WTC11 (cell line): ENCODE results near the gene SPANXN4. TPM values are rescaled to one million over a fixed set of nuclear protein-coding genes. Genes with fewer than 3 reads are reported as not detected.

ENCODE experiments used
- ATAC-seq: fragments of 200-7000 bp; cut with Tn5 transposase; 2 replicates; pipeline ENCODE4 v1.10.0; 2021; ENCODE audit warnings: mild to moderate bottlenecking, moderate library complexity
- CTCF ChIA-PET: fragments of 300-600 bp; sonication (Branson Sonifier 250); formaldehyde crosslinking; loops from one replicate; lab custom pipeline; 2021; ENCODE audit warnings: antibody characterized with exemption; lab: Charles Lee
- POLR2A ChIA-PET: fragments of 350-600 bp; sonication (Branson Sonifier 250); formaldehyde crosslinking; loops from one replicate; lab custom pipeline; 2021; ENCODE audit warnings: antibody characterized with exemption; lab: Charles Lee
- DNase-seq: peaks from one replicate; pipeline ENCODE4 v3.0.0; 2021; ENCODE audit warnings: low spot score
- H3K27ac Mint-ChIP-seq: 2 replicates; pipeline ENCODE4 v1.8.0; 2021; ENCODE audit warnings: mixed read lengths
- H3K27me3 Mint-ChIP-seq: 2 replicates; pipeline ENCODE4 v1.8.0; 2021; ENCODE audit warnings: low read depth, mild to moderate bottlenecking, moderate library complexity, mixed read lengths
- H3K36me3 Mint-ChIP-seq: 2 replicates; pipeline ENCODE4 v1.8.0; 2021; ENCODE audit warnings: mixed read lengths
- H3K4me1 Mint-ChIP-seq: 2 replicates; pipeline ENCODE4 v1.8.0; 2022; ENCODE audit warnings: mixed read lengths
- H3K4me3 Mint-ChIP-seq: 2 replicates; pipeline ENCODE4 v1.8.0; 2021; ENCODE audit warnings: mild to moderate bottlenecking, moderate library complexity, mixed read lengths
- H3K9me3 Mint-ChIP-seq: 2 replicates; pipeline ENCODE4 v1.8.0; 2021; ENCODE audit warnings: mixed read lengths
- CREB1 ChIP-seq: sonication (generic); formaldehyde crosslinking; IDR thresholded peaks from 2 replicates; pipeline ENCODE4 v1.8.0; 2023; ENCODE audit warnings: mild to moderate bottlenecking, missing genetic modification reagents
- E2F1 ChIP-seq: sonication (generic); formaldehyde crosslinking; IDR thresholded peaks from 2 replicates; pipeline ENCODE4 v1.8.0; 2022; ENCODE audit warnings: mild to moderate bottlenecking, missing genetic modification reagents
- EMX1 ChIP-seq: fragments of 250-450 bp; sonication (Bioruptor Pico); IDR thresholded peaks from 2 replicates; pipeline ENCODE4 v1.8.0; 2021; ENCODE audit warnings: mild to moderate bottlenecking
- ESRRA ChIP-seq: sonication (generic); formaldehyde crosslinking; IDR thresholded peaks from 2 replicates; pipeline ENCODE4 v1.8.1; 2022; ENCODE audit warnings: mild to moderate bottlenecking, missing genetic modification reagents, borderline replicate concordance
- ETV6 ChIP-seq: sonication (generic); formaldehyde crosslinking; IDR thresholded peaks from 2 replicates; pipeline ENCODE4 v1.8.1; 2022; ENCODE audit warnings: mild to moderate bottlenecking, missing genetic modification reagents
- GRHL2 ChIP-seq: fragments of 250-450 bp; sonication (Bioruptor Pico); IDR thresholded peaks from 2 replicates; pipeline ENCODE4 v1.8.0; 2022; ENCODE audit warnings: mild to moderate bottlenecking, moderate library complexity; ENCODE audit not compliant: insufficient replicate concordance, severe bottlenecking
- HMGXB4 ChIP-seq: sonication (generic); formaldehyde crosslinking; IDR thresholded peaks from 2 replicates; pipeline ENCODE4 v1.8.1; 2023; ENCODE audit warnings: mild to moderate bottlenecking, moderate library complexity, missing genetic modification reagents
- KAT7 ChIP-seq: sonication (generic); formaldehyde crosslinking; IDR thresholded peaks from 2 replicates; pipeline ENCODE4 v1.8.1; 2023; ENCODE audit warnings: missing genetic modification reagents, mild to moderate bottlenecking, borderline replicate concordance
- NFE2L1 ChIP-seq: sonication (generic); formaldehyde crosslinking; IDR thresholded peaks from 2 replicates; pipeline ENCODE4 v1.8.1; 2023; ENCODE audit warnings: missing genetic modification reagents
- NFYB ChIP-seq: sonication (generic); formaldehyde crosslinking; conservative IDR thresholded peaks from 2 replicates; pipeline ENCODE4 v1.8.0; 2022; ENCODE audit warnings: low read depth, missing genetic modification reagents
- NR2C2 ChIP-seq: sonication (generic); formaldehyde crosslinking; IDR thresholded peaks from 2 replicates; pipeline ENCODE4 v1.8.0; 2022; ENCODE audit warnings: mild to moderate bottlenecking, missing genetic modification reagents
- OVOL2 ChIP-seq: fragments of 250-450 bp; sonication (Bioruptor Pico); IDR thresholded peaks from 2 replicates; pipeline ENCODE4 v1.9.0; 2021; ENCODE audit warnings: mild to moderate bottlenecking, borderline replicate concordance
- TEAD1 ChIP-seq: sonication (generic); formaldehyde crosslinking; IDR thresholded peaks from 2 replicates; pipeline ENCODE4 v1.8.0; 2022; ENCODE audit warnings: mild to moderate bottlenecking, missing genetic modification reagents
- ZMAT4 ChIP-seq: fragments of 250-450 bp; sonication (Bioruptor Pico); IDR thresholded peaks from 2 replicates; pipeline ENCODE4 v1.9.0; 2021; ENCODE audit warnings: mild to moderate bottlenecking
- ZNF219 ChIP-seq: sonication (generic); formaldehyde crosslinking; IDR thresholded peaks from 2 replicates; pipeline ENCODE4 v1.8.0; 2023; ENCODE audit warnings: missing genetic modification reagents, mild to moderate bottlenecking, borderline replicate concordance
- ZNF263 ChIP-seq: sonication (generic); formaldehyde crosslinking; IDR thresholded peaks from 2 replicates; pipeline ENCODE4 v1.8.1; 2022; ENCODE audit warnings: low read depth, mild to moderate bottlenecking, moderate library complexity, missing genetic modification reagents
- ZSCAN18 ChIP-seq: fragments of 250-450 bp; sonication (Bioruptor Pico); IDR thresholded peaks from 2 replicates; pipeline ENCODE4 v2.1.2; 2022; ENCODE audit warnings: mild to moderate bottlenecking, moderate library complexity
- total RNA-seq: library from RNA; stranded (reverse); gene quantifications from 3 replicates; pipeline ENCODE4 v1.2.3, GENCODE V29; 2021
- TF ChIP-seq, protein P1 (sequence below): fragments of 250-450 bp; sonication (Bioruptor Pico); IDR thresholded peaks from 2 replicates; pipeline ENCODE4 v1.8.0; 2021; ENCODE audit warnings: mild to moderate bottlenecking
- TF ChIP-seq, protein P2 (sequence below): sonication (generic); formaldehyde crosslinking; IDR thresholded peaks from 2 replicates; pipeline ENCODE4 v1.8.0; 2022; ENCODE audit warnings: missing genetic modification reagents
- TF ChIP-seq, protein P3 (sequence below): fragments of 250-450 bp; sonication (Bioruptor Pico); IDR thresholded peaks from 2 replicates; pipeline ENCODE4 v1.9.0; 2021; ENCODE audit warnings: moderate library complexity, mild to moderate bottlenecking, inconsistent platforms, borderline replicate concordance
- TF ChIP-seq, protein P4 (sequence below): sonication (generic); formaldehyde crosslinking; IDR thresholded peaks from 2 replicates; pipeline ENCODE4 v1.8.0; 2023; ENCODE audit warnings: missing genetic modification reagents

Gene SPANXN4
- total RNA-seq, 1 experiment from 2014 or later: not detected

GRCh38 chrX:143047511-143047910 lies 21.8 kb downstream of the SPANXN4 start:
- POLR2A ChIA-PET: no interaction called here
- H3K36me3 Mint-ChIP-seq: peaks cover 32% of the 10 kb centered on the region
- no peak for DNase-seq
- no peak for TF ChIP-seq ZNF219
- TF ChIP-seq, protein P1, sequence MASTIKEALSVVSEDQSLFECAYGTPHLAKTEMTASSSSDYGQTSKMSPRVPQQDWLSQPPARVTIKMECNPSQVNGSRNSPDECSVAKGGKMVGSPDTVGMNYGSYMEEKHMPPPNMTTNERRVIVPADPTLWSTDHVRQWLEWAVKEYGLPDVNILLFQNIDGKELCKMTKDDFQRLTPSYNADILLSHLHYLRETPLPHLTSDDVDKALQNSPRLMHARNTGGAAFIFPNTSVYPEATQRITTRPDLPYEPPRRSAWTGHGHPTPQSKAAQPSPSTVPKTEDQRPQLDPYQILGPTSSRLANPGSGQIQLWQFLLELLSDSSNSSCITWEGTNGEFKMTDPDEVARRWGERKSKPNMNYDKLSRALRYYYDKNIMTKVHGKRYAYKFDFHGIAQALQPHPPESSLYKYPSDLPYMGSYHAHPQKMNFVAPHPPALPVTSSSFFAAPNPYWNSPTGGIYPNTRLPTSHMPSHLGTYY: no peak
- no peak for TF ChIP-seq CREB1 (CRISPR knock-in tag)
- no peak for TF ChIP-seq ZSCAN18 (CRISPR knock-in tag)
- TF ChIP-seq ZMAT4 (CRISPR knock-in tag): no peak
- TF ChIP-seq GRHL2 (CRISPR knock-in tag): no peak
- TF ChIP-seq ZNF263 (CRISPR knock-in tag): no peak
- TF ChIP-seq, protein P2, sequence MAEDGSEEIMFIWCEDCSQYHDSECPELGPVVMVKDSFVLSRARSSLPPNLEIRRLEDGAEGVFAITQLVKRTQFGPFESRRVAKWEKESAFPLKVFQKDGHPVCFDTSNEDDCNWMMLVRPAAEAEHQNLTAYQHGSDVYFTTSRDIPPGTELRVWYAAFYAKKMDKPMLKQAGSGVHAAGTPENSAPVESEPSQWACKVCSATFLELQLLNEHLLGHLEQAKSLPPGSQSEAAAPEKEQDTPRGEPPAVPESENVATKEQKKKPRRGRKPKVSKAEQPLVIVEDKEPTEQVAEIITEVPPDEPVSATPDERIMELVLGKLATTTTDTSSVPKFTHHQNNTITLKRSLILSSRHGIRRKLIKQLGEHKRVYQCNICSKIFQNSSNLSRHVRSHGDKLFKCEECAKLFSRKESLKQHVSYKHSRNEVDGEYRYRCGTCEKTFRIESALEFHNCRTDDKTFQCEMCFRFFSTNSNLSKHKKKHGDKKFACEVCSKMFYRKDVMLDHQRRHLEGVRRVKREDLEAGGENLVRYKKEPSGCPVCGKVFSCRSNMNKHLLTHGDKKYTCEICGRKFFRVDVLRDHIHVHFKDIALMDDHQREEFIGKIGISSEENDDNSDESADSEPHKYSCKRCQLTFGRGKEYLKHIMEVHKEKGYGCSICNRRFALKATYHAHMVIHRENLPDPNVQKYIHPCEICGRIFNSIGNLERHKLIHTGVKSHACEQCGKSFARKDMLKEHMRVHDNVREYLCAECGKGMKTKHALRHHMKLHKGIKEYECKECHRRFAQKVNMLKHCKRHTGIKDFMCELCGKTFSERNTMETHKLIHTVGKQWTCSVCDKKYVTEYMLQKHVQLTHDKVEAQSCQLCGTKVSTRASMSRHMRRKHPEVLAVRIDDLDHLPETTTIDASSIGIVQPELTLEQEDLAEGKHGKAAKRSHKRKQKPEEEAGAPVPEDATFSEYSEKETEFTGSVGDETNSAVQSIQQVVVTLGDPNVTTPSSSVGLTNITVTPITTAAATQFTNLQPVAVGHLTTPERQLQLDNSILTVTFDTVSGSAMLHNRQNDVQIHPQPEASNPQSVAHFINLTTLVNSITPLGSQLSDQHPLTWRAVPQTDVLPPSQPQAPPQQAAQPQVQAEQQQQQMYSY: no peak
- no peak for TF ChIP-seq E2F1
- TF ChIP-seq NFYB (CRISPR knock-in tag): no peak
- TF ChIP-seq OVOL2 (CRISPR knock-in tag): no peak
- TF ChIP-seq ETV6 (CRISPR knock-in tag): no peak
- TF ChIP-seq ESRRA (CRISPR knock-in tag): no peak
- TF ChIP-seq, all 79 proteins: peak for 0
- Mint-ChIP-seq H3K4me1 (no peaks in the 10 kb centered on the region), H3K9me3 (peaks cover 51% of the 10 kb centered on the region), H3K4me3 (no peak overlapping the region), H3K27ac (no peak overlapping the region), H3K27me3 (no peaks in the 10 kb centered on the region)
- ATAC-seq: no peak
- CTCF ChIA-PET: no interaction called here

GRCh38 chrX:143058120-143058519 lies 32.4 kb downstream of the SPANXN4 start:
- POLR2A ChIA-PET: no interaction called here
- H3K4me3 Mint-ChIP-seq: no peak overlapping the region
- no peaks in the 10 kb centered on the region for H3K27me3 Mint-ChIP-seq
- H3K36me3 Mint-ChIP-seq: peaks cover 17% of the 10 kb centered on the region
- DNase-seq (no peak), ATAC-seq (no peak)
- no peak overlapping the region for H3K27ac Mint-ChIP-seq
- CTCF ChIA-PET: no interaction called here
- peaks cover 36% of the 10 kb centered on the region for H3K9me3 Mint-ChIP-seq
- H3K4me1 Mint-ChIP-seq: no peaks in the 10 kb centered on the region
- no peak for TF ChIP-seq TEAD1 (CRISPR knock-in tag)
- no peak for TF ChIP-seq NR2C2 (CRISPR knock-in tag)
- TF ChIP-seq, protein P2: no peak
- no peak for TF ChIP-seq HMGXB4 (CRISPR knock-in tag)
- TF ChIP-seq EMX1 (CRISPR knock-in tag): no peak
- no peak for TF ChIP-seq NFE2L1 (CRISPR knock-in tag)
- TF ChIP-seq KAT7 (CRISPR knock-in tag): no peak
- TF ChIP-seq, protein P3, sequence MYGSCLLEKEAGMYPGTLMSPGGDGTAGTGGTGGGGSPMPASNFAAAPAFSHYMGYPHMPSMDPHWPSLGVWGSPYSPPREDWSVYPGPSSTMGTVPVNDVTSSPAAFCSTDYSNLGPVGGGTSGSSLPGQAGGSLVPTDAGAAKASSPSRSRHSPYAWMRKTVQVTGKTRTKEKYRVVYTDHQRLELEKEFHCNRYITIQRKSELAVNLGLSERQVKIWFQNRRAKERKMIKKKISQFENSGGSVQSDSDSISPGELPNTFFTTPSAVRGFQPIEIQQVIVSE (CRISPR knock-in tag): no peak
- TF ChIP-seq, protein P4, sequence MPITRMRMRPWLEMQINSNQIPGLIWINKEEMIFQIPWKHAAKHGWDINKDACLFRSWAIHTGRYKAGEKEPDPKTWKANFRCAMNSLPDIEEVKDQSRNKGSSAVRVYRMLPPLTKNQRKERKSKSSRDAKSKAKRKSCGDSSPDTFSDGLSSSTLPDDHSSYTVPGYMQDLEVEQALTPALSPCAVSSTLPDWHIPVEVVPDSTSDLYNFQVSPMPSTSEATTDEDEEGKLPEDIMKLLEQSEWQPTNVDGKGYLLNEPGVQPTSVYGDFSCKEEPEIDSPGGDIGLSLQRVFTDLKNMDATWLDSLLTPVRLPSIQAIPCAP (CRISPR knock-in tag): no peak
